HEK293 (cell line): ENCODE data around the gene TSR3.

ENCODE experiments used
- CTCF ChIA-PET: fragments of 350-600 bp; formaldehyde crosslinking; extraction: SDS; loops from one replicate; lab custom pipeline; 2021; ENCODE audit warnings: antibody characterized with exemption; lab: Yijun Ruan, JAX
- POLR2A ChIA-PET: fragments of 300-600 bp; formaldehyde crosslinking; extraction: SDS; loops from one replicate; lab custom pipeline; 2020; ENCODE audit warnings: antibody characterized with exemption, inconsistent platforms; lab: Yijun Ruan, JAX
- H3K27ac ChIP-seq: fragments of 200-500 bp; sonication (Bioruptor generic); 2 replicates; pipeline ENCODE4 v1.5.1; 2014; ENCODE audit warnings: low read depth, low read length, control low read depth, inconsistent platforms; ENCODE audit errors: extremely low read depth
- H3K36me3 ChIP-seq, 2 experiments: fragments of 200-500 bp in 1 of 2; sonication (Bioruptor generic) in 1 of 2; 1 replicate in 1 of 2; 2 replicates in 1 of 2; pipeline ENCODE4 v1.5.1; 2014 to 2017; ENCODE audit warnings: inconsistent platforms in 2 of 2, low read length in 2 of 2; ENCODE audit not compliant: control insufficient read depth in 2 of 2, insufficient read depth in 1 of 2
- H3K4me1 ChIP-seq: fragments of 200-500 bp; sonication (Bioruptor generic); 2 replicates; pipeline ENCODE4 v1.5.1; 2014; ENCODE audit warnings: mild to moderate bottlenecking, low read length, inconsistent platforms; ENCODE audit not compliant: control insufficient read depth, insufficient read depth
- H3K4me3 ChIP-seq: 2 replicates; pipeline ENCODE4 v1.5.1; 2011; ENCODE audit warnings: low read depth, mild to moderate bottlenecking, control low read depth, low read length, moderate library complexity
- H3K9me3 ChIP-seq: fragments of 200-500 bp; sonication (Bioruptor generic); 2 replicates; pipeline ENCODE4 v1.5.1; 2014; ENCODE audit warnings: low read depth, low read length, inconsistent platforms; ENCODE audit not compliant: control insufficient read depth, insufficient read depth
- ATF2 ChIP-seq: fragments of 450-650 bp; formaldehyde crosslinking; IDR thresholded peaks from 2 replicates; pipeline ENCODE4 v1.5.1; 2016; ENCODE audit warnings: missing biosample characterization, missing genetic modification characterization, low read depth
- BCL11A ChIP-seq: fragments of 450-650 bp; formaldehyde crosslinking; IDR thresholded peaks from 2 replicates; pipeline ENCODE4 v1.5.1; 2016; ENCODE audit warnings: low read depth, missing biosample characterization, missing genetic modification characterization
- EGR2 ChIP-seq: fragments of 450-650 bp; formaldehyde crosslinking; IDR thresholded peaks from 2 replicates; pipeline ENCODE4 v1.5.1; 2016; ENCODE audit warnings: low read depth, missing biosample characterization, missing genetic modification characterization
- FEZF1 ChIP-seq: fragments of 450-650 bp; formaldehyde crosslinking; IDR thresholded peaks from 2 replicates; pipeline ENCODE4 v1.5.1; 2016; ENCODE audit warnings: missing biosample characterization, missing genetic modification characterization
- GLI4 ChIP-seq: fragments of 450-650 bp; formaldehyde crosslinking; IDR thresholded peaks from 2 replicates; pipeline ENCODE4 v1.5.1; 2016; ENCODE audit warnings: missing biosample characterization, missing genetic modification characterization
- HOXA7 ChIP-seq: sonication (generic); formaldehyde crosslinking; IDR thresholded peaks from 2 replicates; pipeline ENCODE4 v1.8.1; 2022; ENCODE audit warnings: missing genetic modification reagents, borderline replicate concordance
- IKZF3 ChIP-seq: fragments of 450-650 bp; IDR thresholded peaks from 2 replicates; pipeline ENCODE4 v1.5.0; 2018; ENCODE audit warnings: missing biosample characterization, mild to moderate bottlenecking, missing genetic modification characterization, moderate library complexity
- SCRT1 ChIP-seq: fragments of 450-650 bp; formaldehyde crosslinking; IDR thresholded peaks from 2 replicates; pipeline ENCODE4 v1.5.1; 2016; ENCODE audit warnings: missing biosample characterization, missing genetic modification characterization, borderline replicate concordance
- SP3 ChIP-seq: fragments of 450-650 bp; formaldehyde crosslinking; IDR thresholded peaks from 2 replicates; pipeline ENCODE4 v1.5.1; 2016; ENCODE audit warnings: missing biosample characterization, missing genetic modification characterization
- ZBTB8A ChIP-seq: fragments of 450-650 bp; formaldehyde crosslinking; IDR thresholded peaks from 2 replicates; pipeline ENCODE4 v1.5.1; 2016; ENCODE audit warnings: missing biosample characterization, missing genetic modification characterization
- ZIC2 ChIP-seq: fragments of 450-650 bp; formaldehyde crosslinking; IDR thresholded peaks from 2 replicates; pipeline ENCODE4 v1.5.1; 2016; ENCODE audit warnings: missing biosample characterization, missing genetic modification characterization
- ZNF121 ChIP-seq: fragments of 450-650 bp; formaldehyde crosslinking; IDR thresholded peaks from 2 replicates; pipeline ENCODE4 v1.5.1; 2016; ENCODE audit warnings: missing biosample characterization, missing genetic modification characterization
- ZNF133 ChIP-seq: fragments of 450-650 bp; formaldehyde crosslinking; IDR thresholded peaks from 2 replicates; pipeline ENCODE4 v1.5.1; 2016; ENCODE audit warnings: missing biosample characterization, missing genetic modification characterization
- ZNF157 ChIP-seq: fragments of 450-650 bp; formaldehyde crosslinking; IDR thresholded peaks from 2 replicates; pipeline ENCODE4 v1.5.1; 2016; ENCODE audit warnings: missing biosample characterization, missing genetic modification characterization
- ZNF169 ChIP-seq: fragments of 450-650 bp; formaldehyde crosslinking; IDR thresholded peaks from 2 replicates; pipeline ENCODE4 v1.5.1; 2016; ENCODE audit warnings: missing biosample characterization, missing genetic modification characterization
- ZNF174 ChIP-seq: fragments of 450-650 bp; formaldehyde crosslinking; IDR thresholded peaks from 2 replicates; pipeline ENCODE4 v1.5.0; 2017; ENCODE audit warnings: missing biosample characterization, mild to moderate bottlenecking, missing genetic modification characterization
- ZNF211 ChIP-seq: fragments of 450-650 bp; formaldehyde crosslinking; IDR thresholded peaks from 2 replicates; pipeline ENCODE4 v1.5.1; 2016; ENCODE audit warnings: low read depth, missing biosample characterization, missing genetic modification characterization
- ZNF26 ChIP-seq: fragments of 450-650 bp; formaldehyde crosslinking; IDR thresholded peaks from 2 replicates; pipeline ENCODE4 v1.5.1; 2016; ENCODE audit warnings: missing biosample characterization, missing genetic modification characterization
- ZNF548 ChIP-seq: fragments of 450-650 bp; formaldehyde crosslinking; IDR thresholded peaks from 2 replicates; pipeline ENCODE4 v1.5.1; 2016; ENCODE audit warnings: missing biosample characterization, missing genetic modification characterization
- ZNF580 ChIP-seq: fragments of 450-650 bp; formaldehyde crosslinking; IDR thresholded peaks from 2 replicates; pipeline ENCODE4 v1.5.1; 2016; ENCODE audit warnings: missing biosample characterization, missing genetic modification characterization
- ZNF600 ChIP-seq: fragments of 450-650 bp; formaldehyde crosslinking; IDR thresholded peaks from 2 replicates; pipeline ENCODE4 v1.5.1; 2016; ENCODE audit warnings: missing biosample characterization, missing genetic modification characterization
- ZNF791 ChIP-seq: fragments of 450-650 bp; formaldehyde crosslinking; IDR thresholded peaks from 2 replicates; pipeline ENCODE4 v1.5.1; 2016; ENCODE audit warnings: missing biosample characterization, missing genetic modification characterization
- ZSCAN16 ChIP-seq: fragments of 450-650 bp; formaldehyde crosslinking; IDR thresholded peaks from 2 replicates; pipeline ENCODE4 v1.5.1; 2016; ENCODE audit warnings: missing biosample characterization, missing genetic modification characterization

Gene TSR3

GRCh38 chr16:1378087-1378803 is 26.6 kb upstream of the TSR3 start:
- Histone ChIP-seq H3K27ac (peak overlapping the region; percentile 72; the same call in 1 of the 2 replicates), H3K4me1 (0 out of 2 replicates have a peak, but pooled peaks cover 3% of the 10 kb centered on the region), H3K9me3 (no peaks in the 10 kb centered on the region), H3K4me3 (peak overlapping the region; percentile 45; the same call in 1 of the 2 replicates), H3K36me3 (peaks cover 0 to 24% of the 10 kb centered on the region in 2 experiments; a peak in 1 of 3 replicates)
- ChIA-PET POLR2A (interaction anchor here (0.6 to 2.0 kb wide), 3 partner anchors 14 to 43 kb away, joined by 5 to 14 read pairs (median 10); partner anchors contain the start of gene UQCC4), CTCF (interaction anchor here (0.7 to 3.4 kb wide), 5 partner anchors 14 to 347 kb away, joined by 3 to 30 read pairs (median 4); no protein-coding TSS in a partner anchor)
- TF ChIP-seq ZNF211 (no peak), ZNF580 (tag by site-specific recombination) (no peak), ZNF169 (tag by site-specific recombination) (no peak), ZNF157 (no peak), EGR2 (tag by site-specific recombination) (peak; percentile 11; the same call in 1 of the 2 replicates)

GRCh38 chr16:1377406-1378010 is 25.8 kb upstream of the TSR3 start:
- POLR2A ChIA-PET, result no interaction called here
- peaks cover 0 to 24% of the 10 kb centered on the region in 2 experiments; a peak in 1 of 3 replicates for H3K36me3 ChIP-seq
- H3K9me3 ChIP-seq, result no peaks in the 10 kb centered on the region
- TF ChIP-seq FEZF1 (tag by site-specific recombination) (no peak), ZNF600 (tag by site-specific recombination) (0 out of 2 replicates have a peak, but pooled peaks have one; percentile 13), ZIC2 (tag by site-specific recombination) (peak; percentile 27; the same call in 1 of the 2 replicates)
- CTCF ChIA-PET, result interaction anchor here (0.5 to 3.4 kb wide), 2 partner anchors 14 to 15 kb away, joined by 7 to 30 read pairs; no protein-coding TSS in a partner anchor
- 0 out of 2 replicates have a peak, but pooled peaks cover 3% of the 10 kb centered on the region for H3K4me1 ChIP-seq
- H3K4me3 ChIP-seq, result no peak overlapping the region
- no peak overlapping the region for H3K27ac ChIP-seq

GRCh38 chr16:1375741-1376410 is 24.2 kb upstream of the TSR3 start:
- Histone ChIP-seq H3K27ac (no peak overlapping the region), H3K4me3 (no peak overlapping the region), H3K9me3 (no peaks in the 10 kb centered on the region), H3K4me1 (0 out of 2 replicates have a peak, but pooled peaks cover 3% of the 10 kb centered on the region), H3K36me3 (peaks cover 0 to 22% of the 10 kb centered on the region in 2 experiments; a peak in 1 of 3 replicates)
- ChIA-PET POLR2A (no interaction called here), CTCF (interaction anchor here (3.4 kb wide), 1 partner anchor 12 kb away, joined by 30 read pairs; no protein-coding TSS in a partner anchor)
- TF ChIP-seq ZSCAN16 (tag by site-specific recombination), result no peak
- 0 out of 2 replicates have a peak, but pooled peaks have one; percentile 26 for TF ChIP-seq SP3 (tag by site-specific recombination)

GRCh38 chr16:1375298-1375640 is 23.6 kb upstream of the TSR3 start:
- H3K27ac ChIP-seq, result no peak overlapping the region
- H3K4me1 ChIP-seq, result 0 out of 2 replicates have a peak, but pooled peaks cover 3% of the 10 kb centered on the region
- H3K36me3 ChIP-seq, result peaks cover 0 to 22% of the 10 kb centered on the region in 2 experiments; a peak in 1 of 3 replicates
- no peak overlapping the region for H3K4me3 ChIP-seq
- CTCF ChIA-PET, result interaction anchor here (0.6 to 1.4 kb wide), 2 partner anchors 12 to 629 kb away, joined by 5 to 7 read pairs; no protein-coding TSS in a partner anchor
- H3K9me3 ChIP-seq, result no peaks in the 10 kb centered on the region
- POLR2A ChIA-PET, result no interaction called here
- TF ChIP-seq ZNF174 (tag by site-specific recombination) (no peak), ZNF26 (no peak), GLI4 (tag by site-specific recombination) (no peak), ZNF121 (tag by site-specific recombination) (no peak), ZBTB8A (tag by site-specific recombination) (no peak), BCL11A (tag by site-specific recombination) (no peak), HOXA7 (CRISPR knock-in tag) (no peak), ZNF133 (tag by site-specific recombination) (no peak), ATF2 (no peak), ZNF548 (tag by site-specific recombination) (no peak), ZNF791 (no peak), SCRT1 (tag by site-specific recombination) (no peak), IKZF3 (tag by site-specific recombination) (no peak)
